Measurements from ENCODE around the gene USP12.
"Not testable (repeated sequence)": the region's sequence is repeated elsewhere in the genome, so short reads cannot be mapped to it uniquely, and the experiment has no call there.

Gene USP12

GRCh38 chr13:27126859-27127258 is 44.8 kb downstream of the USP12 start:
- no peak for FAIRE-seq
- no peak for DNase-seq (ENCODE audit: insufficient read length)
- TF ChIP-seq POLR2AphosphoS5 (IDR thresholded peaks at IDR 0.05; ENCODE audit: low read depth, low read length) = no peak
- no peak for TF ChIP-seq POLR2A (IDR thresholded peaks at IDR 0.05; ENCODE audit: low read depth, low read length)
- TF ChIP-seq TAF1 (IDR thresholded peaks at IDR 0.05; ENCODE audit: borderline replicate concordance, low read depth, low read length) = no peak

GRCh38 chr13:27125357-27126282 is 46.0 kb downstream of the USP12 start:
- TF ChIP-seq POLR2AphosphoS5 (IDR thresholded peaks at IDR 0.05; ENCODE audit: low read depth, low read length) (no peak), POLR2A (IDR thresholded peaks at IDR 0.05; ENCODE audit: low read depth, low read length) (no peak), TAF1 (IDR thresholded peaks at IDR 0.05; ENCODE audit: borderline replicate concordance, low read depth, low read length) (no peak)
- FAIRE-seq (no peak), DNase-seq (ENCODE audit: insufficient read length) (no peak)

DNA sequence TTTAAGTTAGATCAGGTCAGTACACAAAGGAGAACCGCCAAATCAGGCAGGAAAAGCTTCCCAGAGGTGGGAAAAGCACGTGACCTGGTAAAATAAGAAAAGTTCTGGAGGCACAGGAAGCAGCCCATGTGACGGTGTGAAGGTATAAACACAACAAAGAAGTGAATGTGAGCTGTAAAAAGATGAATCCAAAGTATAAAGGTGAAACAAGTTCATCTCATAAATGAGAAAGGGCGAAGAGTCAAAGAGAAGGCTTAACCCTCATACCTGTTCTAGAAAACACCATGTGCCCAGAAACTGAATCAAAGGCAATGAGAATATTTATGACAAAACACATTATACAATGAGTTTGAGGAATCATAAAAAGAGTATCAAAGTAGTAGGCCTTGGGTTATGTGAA is 47.0 kb downstream of the USP12 start:
- DNase-seq (ENCODE audit: insufficient read length) (no peak), FAIRE-seq (no peak)
- TF ChIP-seq POLR2AphosphoS5 (IDR thresholded peaks at IDR 0.05; ENCODE audit: low read depth, low read length) (no peak), POLR2A (IDR thresholded peaks at IDR 0.05; ENCODE audit: low read depth, low read length) (no peak), TAF1 (IDR thresholded peaks at IDR 0.05; ENCODE audit: borderline replicate concordance, low read depth, low read length) (no peak)

GRCh38 chr13:27123445-27123844 is 48.2 kb downstream of the USP12 start:
- not testable (repeated sequence) for FAIRE-seq; DNase-seq (ENCODE audit: insufficient read length)

- no peak for FAIRE-seq
- TF ChIP-seq POLR2AphosphoS5 (IDR thresholded peaks at IDR 0.05; ENCODE audit: low read depth, low read length) = no peak
- TF ChIP-seq TAF1 (IDR thresholded peaks at IDR 0.05; ENCODE audit: borderline replicate concordance, low read depth, low read length) = no peak
- no peak for TF ChIP-seq POLR2A (IDR thresholded peaks at IDR 0.05; ENCODE audit: low read depth, low read length)
These were observed 49.6 kb downstream of the USP12 start for GRCh38 chr13:27122036-27122435.

DNA sequence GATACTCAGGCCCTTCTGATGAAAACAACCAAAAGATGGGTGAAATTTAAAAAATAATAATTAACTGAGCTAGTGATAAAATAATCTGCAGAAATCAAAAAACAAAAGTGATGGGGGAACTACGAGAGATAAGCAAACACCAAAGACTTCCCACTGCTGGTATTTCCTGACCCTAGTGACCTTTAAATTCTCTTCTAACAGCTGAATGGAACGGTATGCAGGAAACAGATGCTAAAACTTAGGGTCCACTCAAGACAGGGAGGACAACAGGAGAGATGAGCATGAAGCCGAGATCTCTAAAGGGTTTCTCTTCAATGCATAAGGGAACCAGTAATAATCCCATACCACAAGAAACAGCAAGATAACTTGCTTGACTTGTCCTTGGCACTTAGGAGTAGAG is 50.8 kb downstream of the USP12 start:
- no peak for FAIRE-seq

More at GRCh38 chr13:27122036-27122435, 49.6 kb downstream of the USP12 start:
- no peak for DNase-seq (ENCODE audit: insufficient read length)

GRCh38 chr13:27120011-27120410 is 51.6 kb downstream of the USP12 start:
- FAIRE-seq (no peak), DNase-seq (ENCODE audit: insufficient read length) (no peak)
- TF ChIP-seq POLR2AphosphoS5 (IDR thresholded peaks at IDR 0.05; ENCODE audit: low read depth, low read length) = no peak

More for the DNA sequence above, 50.8 kb downstream of the USP12 start:
- no peak for DNase-seq (ENCODE audit: insufficient read length)
- TF ChIP-seq POLR2A (IDR thresholded peaks at IDR 0.05; ENCODE audit: low read depth, low read length) = no peak
- TF ChIP-seq POLR2AphosphoS5 (IDR thresholded peaks at IDR 0.05; ENCODE audit: low read depth, low read length) = no peak

GRCh38 chr13:27118428-27119054 is 53.1 kb downstream of the USP12 start:
- FAIRE-seq = peak; percentile 67

GRCh38 chr13:27117952-27118351 is 53.7 kb downstream of the USP12 start:
- TF ChIP-seq POLR2AphosphoS5 (IDR thresholded peaks at IDR 0.05; ENCODE audit: low read depth, low read length) = no peak
- TF ChIP-seq POLR2A (IDR thresholded peaks at IDR 0.05; ENCODE audit: low read depth, low read length) = no peak
- no peak for TF ChIP-seq TAF1 (IDR thresholded peaks at IDR 0.05; ENCODE audit: borderline replicate concordance, low read depth, low read length)
- FAIRE-seq = no peak
- DNase-seq (ENCODE audit: insufficient read length) = no peak

More at GRCh38 chr13:27118428-27119054, 53.1 kb downstream of the USP12 start:
- no peak for DNase-seq (ENCODE audit: insufficient read length)
- TF ChIP-seq TAF1 (IDR thresholded peaks at IDR 0.05; ENCODE audit: borderline replicate concordance, low read depth, low read length) (no peak), POLR2AphosphoS5 (IDR thresholded peaks at IDR 0.05; ENCODE audit: low read depth, low read length) (no peak), POLR2A (IDR thresholded peaks at IDR 0.05; ENCODE audit: low read depth, low read length) (no peak)

DNA sequence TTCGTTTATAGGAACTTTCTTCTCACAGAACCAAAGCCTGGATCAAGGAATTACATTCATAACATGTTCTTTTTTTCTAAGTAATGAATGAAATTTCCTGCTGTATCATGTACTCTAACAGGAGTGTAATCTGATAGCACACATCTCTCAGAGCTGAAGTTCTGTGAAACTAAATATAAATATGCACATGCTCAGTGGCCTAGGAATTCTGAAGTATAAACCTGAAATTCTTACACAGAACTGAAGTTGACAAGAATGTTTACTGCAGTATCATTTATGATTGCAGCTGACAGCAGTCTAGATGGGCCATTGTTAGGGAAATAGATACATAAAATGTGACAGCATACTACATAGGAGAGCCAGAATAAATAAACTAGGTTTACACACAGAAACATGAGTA is 54.5 kb downstream of the USP12 start:
- DNase-seq (ENCODE audit: insufficient read length) (no peak), FAIRE-seq (peak; percentile 46)
- no peak for TF ChIP-seq POLR2A (IDR thresholded peaks at IDR 0.05; ENCODE audit: low read depth, low read length)
- TF ChIP-seq TAF1 (IDR thresholded peaks at IDR 0.05; ENCODE audit: borderline replicate concordance, low read depth, low read length) = no peak
- TF ChIP-seq POLR2AphosphoS5 (IDR thresholded peaks at IDR 0.05; ENCODE audit: low read depth, low read length) = no peak

GRCh38 chr13:27113436-27113835 is 58.2 kb downstream of the USP12 start:
- DNase-seq (ENCODE audit: insufficient read length) (no peak), FAIRE-seq (peak; percentile 79)

GRCh38 chr13:27112006-27112405 is 59.6 kb downstream of the USP12 start:
- TF ChIP-seq POLR2A (IDR thresholded peaks at IDR 0.05; ENCODE audit: low read depth, low read length) (no peak), POLR2AphosphoS5 (IDR thresholded peaks at IDR 0.05; ENCODE audit: low read depth, low read length) (no peak), TAF1 (IDR thresholded peaks at IDR 0.05; ENCODE audit: borderline replicate concordance, low read depth, low read length) (no peak)
- no peak for FAIRE-seq
- DNase-seq (ENCODE audit: insufficient read length) = no peak

More at GRCh38 chr13:27113436-27113835, 58.2 kb downstream of the USP12 start:
- TF ChIP-seq POLR2A (IDR thresholded peaks at IDR 0.05; ENCODE audit: low read depth, low read length) (no peak), POLR2AphosphoS5 (IDR thresholded peaks at IDR 0.05; ENCODE audit: low read depth, low read length) (no peak), TAF1 (IDR thresholded peaks at IDR 0.05; ENCODE audit: borderline replicate concordance, low read depth, low read length) (no peak)
